CD14-positive monocyte (primary cell): ENCODE data around the gene GFOD1. TPM values are rescaled to one million over a fixed set of nuclear protein-coding genes. Genes with fewer than 3 reads are reported as not detected.

Experiments
- DNase-seq, 3 donors: peaks; one replicate each; pipeline ENCODE4 v3.0.0-alpha.2; 2011 to 2022
- H2AFZ ChIP-seq: 2 replicates; pipeline ENCODE4 v1.6.0; 2012; ENCODE audit warnings: mild to moderate bottlenecking, low read depth, low read length, inconsistent platforms; ENCODE audit not compliant: insufficient read depth, poor library complexity, severe bottlenecking
- H3K27ac ChIP-seq, 2 donors: 1 replicate in 1 of 2; 2 replicates in 1 of 2; pipeline ENCODE4 v1.5.1; 2012 to 2013; ENCODE audit warnings: low read length in 2 of 2, control low read depth in 1 of 2, inconsistent platforms in 1 of 2, low read depth in 1 of 2, mild to moderate bottlenecking in 1 of 2
- H3K27me3 ChIP-seq, 2 donors: one replicate each; pipeline versions ENCODE4 v1.6.0 to v1.6.1; 2011 to 2013; ENCODE audit warnings: low read length in 2 of 2; ENCODE audit not compliant: control insufficient read depth in 2 of 2, insufficient read depth in 2 of 2
- H3K36me3 ChIP-seq, 2 donors: replicated peaks in 1 of 2; 1 replicate in 1 of 2; 2 replicates in 1 of 2; pipeline versions ENCODE4 v1.5.1 to v1.6.1; 2012 to 2013; ENCODE audit warnings: low read length in 2 of 2, control low read depth in 1 of 2, inconsistent platforms in 1 of 2, mild to moderate bottlenecking in 1 of 2; ENCODE audit not compliant: insufficient read depth in 2 of 2, control insufficient read depth in 1 of 2
- H3K4me1 ChIP-seq, 2 donors: 1 replicate in 1 of 2; 2 replicates in 1 of 2; pipeline versions ENCODE4 v1.5.1 to v1.6.1; 2012 to 2013; ENCODE audit warnings: low read length in 2 of 2, control low read depth in 1 of 2, inconsistent platforms in 1 of 2, mild to moderate bottlenecking in 1 of 2, moderate library complexity in 1 of 2; ENCODE audit not compliant: insufficient read depth in 2 of 2, control insufficient read depth in 1 of 2
- H3K4me2 ChIP-seq: replicated peaks from 2 replicates; pipeline ENCODE3; 2012; ENCODE audit warnings: low read length, moderate library complexity, mild to moderate bottlenecking; ENCODE audit not compliant: poor library complexity, severe bottlenecking; ENCODE audit errors: extremely low read depth
- H3K4me3 ChIP-seq, 3 experiments: fragments of 200-600 bp in 1 of 3; sonication (generic) in 1 of 3; replicated peaks in 1 of 3; 1 replicate in 2 of 3; 2 replicates in 1 of 3; pipeline ENCODE4 v1.5.1; 2011 to 2013; ENCODE audit warnings: low read length in 3 of 3, mild to moderate bottlenecking in 3 of 3, control low read depth in 2 of 3, low read depth in 2 of 3, inconsistent platforms in 1 of 3, moderate library complexity in 1 of 3
- H3K79me2 ChIP-seq: 2 replicates; pipeline ENCODE4 v1.6.0; 2012; ENCODE audit warnings: mild to moderate bottlenecking, control low read depth, inconsistent platforms, low read length, moderate library complexity; ENCODE audit not compliant: insufficient read depth
- H3K9ac ChIP-seq: 2 replicates; pipeline ENCODE4 v1.6.0; 2017; ENCODE audit warnings: low read length, mild to moderate bottlenecking; ENCODE audit not compliant: insufficient read depth, poor library complexity, severe bottlenecking
- H3K9me3 ChIP-seq, 2 donors: replicated peaks in 1 of 2; 1 replicate in 1 of 2; 2 replicates in 1 of 2; pipeline versions ENCODE4 v1.5.1 to v1.6.1; 2012 to 2013; ENCODE audit warnings: low read length in 2 of 2, control low read depth in 1 of 2; ENCODE audit not compliant: control insufficient read depth in 1 of 2, insufficient read depth in 1 of 2
- H4K20me1 ChIP-seq: 2 replicates; pipeline ENCODE4 v1.6.0; 2012; ENCODE audit warnings: mild to moderate bottlenecking, low read length, control low read depth, moderate library complexity; ENCODE audit not compliant: insufficient read depth
- H3K27ac Mint-ChIP-seq, 7 donors: one replicate each; pipeline ENCODE4 v1.8.0; 2020; ENCODE audit warnings: mild to moderate bottlenecking in 7 of 7, mixed read lengths in 7 of 7, moderate library complexity in 6 of 7, inconsistent platforms in 2 of 7
- H3K27me3 Mint-ChIP-seq, 3 donors: one replicate each; pipeline ENCODE4 v1.8.0; 2021 to 2022; ENCODE audit warnings: low read depth in 3 of 3, mild to moderate bottlenecking in 3 of 3, mixed read lengths in 3 of 3, moderate library complexity in 3 of 3, inconsistent platforms in 1 of 3
- H3K36me3 Mint-ChIP-seq, 2 donors: one replicate each; pipeline ENCODE4 v1.8.0; 2020; ENCODE audit warnings: mixed read lengths in 2 of 2, inconsistent platforms in 1 of 2, mild to moderate bottlenecking in 1 of 2
- H3K4me1 Mint-ChIP-seq: one replicate; pipeline ENCODE4 v1.8.0; 2020; ENCODE audit warnings: mild to moderate bottlenecking, mixed read lengths
- H3K4me3 Mint-ChIP-seq, 2 donors: one replicate each; pipeline ENCODE4 v1.8.0; 2020; ENCODE audit warnings: mild to moderate bottlenecking in 2 of 2, mixed read lengths in 2 of 2, moderate library complexity in 1 of 2
- H3K9me3 Mint-ChIP-seq, 7 donors: one replicate each; pipeline ENCODE4 v1.8.0; 2020 to 2022; ENCODE audit warnings: mixed read lengths in 7 of 7, mild to moderate bottlenecking in 6 of 7, moderate library complexity in 6 of 7, inconsistent platforms in 2 of 7
- WGBS: methylation state at CpG from one replicate; pipeline ENCODE4 v1.1.5; 2013; ENCODE audit warnings: missing lambda C conversion rate; ENCODE audit not compliant: insufficient coverage; 5-methylcytosine and 5-hydroxymethylcytosine counted together
- intact Hi-C, 2 donors: fragments of 100-400 bp; cut with micrococcal nuclease; formaldehyde crosslinking; loops; one replicate each; pipeline versions ENCODE4 v1.15.0 to v1.15.1; 2023
- polyA plus RNA-seq, 3 donors: library from polyadenylated mRNA; depleted of rRNA in 1 of 3; unstranded in 2 of 3; stranded (reverse) in 1 of 3; fragments of 300-500 nt in 2 of 3; fragments of >200 nt in 1 of 3; fragmentation: Illumina TruSeq in 2 of 3; gene quantifications; 1 replicate in 2 of 3; 2 replicates in 1 of 3; pipeline ENCODE4 v1.2.3, GENCODE V29; 2012 to 2021
- TF ChIP-seq, protein P1 (sequence below): fragments of 200-600 bp; IDR thresholded peaks from one replicate; pipeline ENCODE4 v1.8.0; 2022; ENCODE audit warnings: antibody characterized with exemption, mild to moderate bottlenecking

Gene GFOD1
- polyA plus RNA-seq, 3 donors = 2.4 to 8.7 (median 2.4) TPM

DNA sequence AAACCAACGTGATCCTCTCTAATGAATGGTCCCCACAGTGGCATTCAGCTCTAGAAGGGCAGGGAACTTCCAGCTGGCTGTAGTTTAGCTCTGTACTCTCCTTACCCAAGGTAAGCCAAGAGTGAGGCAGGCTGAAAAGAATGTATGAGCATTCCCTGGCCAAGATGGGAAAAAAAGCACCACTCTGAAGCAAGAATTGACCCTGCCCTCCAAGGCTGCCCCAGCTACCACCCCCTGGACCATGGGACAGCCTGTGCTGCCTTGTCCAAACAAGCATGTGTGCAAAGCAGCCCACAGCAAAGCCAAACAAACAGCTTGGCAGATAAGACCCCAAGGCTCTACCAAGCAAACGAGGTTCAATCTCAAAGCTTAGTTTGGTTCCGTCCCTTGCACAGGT, 73.9 kb downstream of the GFOD1 start:
- Histone ChIP-seq H3K79me2 (peaks cover 12% of the 10 kb centered on the region), H3K36me3 (no peaks in the 10 kb centered on the region), H2AFZ (no peak overlapping the region), H3K27ac (no peak overlapping the region), H3K4me2 (no peak overlapping the region), H3K4me1 (peaks cover 39 to 47% of the 10 kb centered on the region in 2 donors), H3K27me3 (no peaks in the 10 kb centered on the region), H3K9me3 (no peaks in the 10 kb centered on the region), H3K9ac (no peak overlapping the region), H3K4me3 (no peak overlapping the region), H4K20me1 (no peaks in the 10 kb centered on the region)
- Mint-ChIP-seq H3K27ac (peak overlapping the region in 2 of 7 donors; percentile 13 to 81), H3K36me3 (peaks cover 5 to 7% of the 10 kb centered on the region in 2 donors), H3K4me1 (peaks cover 45% of the 10 kb centered on the region), H3K9me3 (peaks cover 2 to 5% (median 4%) of the 10 kb centered on the region in 7 donors), H3K27me3 (peaks cover 0 to 6% (median 2%) of the 10 kb centered on the region in 3 donors), H3K4me3 (no peak overlapping the region)
- WGBS = 100% methylated on average over 2 of the region's 3 CpGs
- intact Hi-C loops = loop anchor here (5.0 to 10.0 kb wide), 3 partner anchors 39 to 301 kb away; partner anchors contain the start of genes GFOD1 (in 1 of the 2) and RANBP9 (in 1 of the 2)
- TF ChIP-seq, protein P1, sequence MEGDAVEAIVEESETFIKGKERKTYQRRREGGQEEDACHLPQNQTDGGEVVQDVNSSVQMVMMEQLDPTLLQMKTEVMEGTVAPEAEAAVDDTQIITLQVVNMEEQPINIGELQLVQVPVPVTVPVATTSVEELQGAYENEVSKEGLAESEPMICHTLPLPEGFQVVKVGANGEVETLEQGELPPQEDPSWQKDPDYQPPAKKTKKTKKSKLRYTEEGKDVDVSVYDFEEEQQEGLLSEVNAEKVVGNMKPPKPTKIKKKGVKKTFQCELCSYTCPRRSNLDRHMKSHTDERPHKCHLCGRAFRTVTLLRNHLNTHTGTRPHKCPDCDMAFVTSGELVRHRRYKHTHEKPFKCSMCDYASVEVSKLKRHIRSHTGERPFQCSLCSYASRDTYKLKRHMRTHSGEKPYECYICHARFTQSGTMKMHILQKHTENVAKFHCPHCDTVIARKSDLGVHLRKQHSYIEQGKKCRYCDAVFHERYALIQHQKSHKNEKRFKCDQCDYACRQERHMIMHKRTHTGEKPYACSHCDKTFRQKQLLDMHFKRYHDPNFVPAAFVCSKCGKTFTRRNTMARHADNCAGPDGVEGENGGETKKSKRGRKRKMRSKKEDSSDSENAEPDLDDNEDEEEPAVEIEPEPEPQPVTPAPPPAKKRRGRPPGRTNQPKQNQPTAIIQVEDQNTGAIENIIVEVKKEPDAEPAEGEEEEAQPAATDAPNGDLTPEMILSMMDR = no peak
- no peak for DNase-seq

DNA sequence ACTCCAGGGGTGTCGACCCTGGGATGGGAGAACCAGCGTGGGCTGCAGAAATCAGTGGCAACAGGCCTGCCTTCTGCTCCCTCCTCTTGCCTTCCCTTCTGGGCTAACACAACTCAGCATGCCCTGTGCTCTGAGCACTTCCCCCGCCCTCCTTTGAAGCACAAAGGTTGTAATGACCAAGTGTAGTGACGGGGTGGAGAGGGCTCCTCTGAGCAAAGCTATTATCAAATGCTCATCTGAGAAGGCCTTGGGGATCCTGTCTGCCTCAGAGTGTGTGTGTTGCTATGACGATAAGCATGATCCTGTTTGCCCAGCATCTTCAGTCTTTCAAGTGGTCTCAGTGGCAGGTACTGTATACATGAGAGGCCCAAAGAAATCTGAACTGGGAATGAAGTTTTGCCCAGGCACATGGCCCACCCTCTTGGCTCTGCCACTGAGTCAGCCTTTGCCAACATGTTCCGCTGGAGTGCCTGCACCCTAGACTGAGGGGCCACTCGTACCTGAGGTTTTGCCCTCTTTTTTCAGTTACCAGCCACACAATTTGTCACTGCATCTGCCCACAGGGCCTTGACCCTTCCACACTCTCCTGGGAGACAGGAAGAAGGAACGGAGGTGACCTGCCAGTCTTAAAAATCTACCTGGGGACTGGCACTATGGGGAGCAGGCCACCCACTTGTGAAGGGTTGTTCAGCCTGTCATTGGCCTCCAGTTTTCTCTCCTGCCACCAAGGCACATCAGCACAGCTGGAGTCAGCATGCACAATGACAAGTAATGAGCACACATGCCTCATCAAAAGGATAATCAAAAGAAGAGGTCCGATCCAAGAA, 74.5 kb downstream of the GFOD1 start:
- peak overlapping the region in 6 of 7 donors; percentile 12 to 92 (median 80) for H3K27ac Mint-ChIP-seq
- no peak overlapping the region for H3K4me3 Mint-ChIP-seq
- TF ChIP-seq, protein P1 = no peak
- H3K9me3 Mint-ChIP-seq = peaks cover 2 to 5% (median 4%) of the 10 kb centered on the region in 7 donors
- H3K9ac ChIP-seq = no peak overlapping the region
- H3K27ac ChIP-seq = peak overlapping the region in 1 of 2 donors; percentile 57
- DNase-seq = peak in 1 of 3 donors; percentile 10
- peaks cover 5 to 7% of the 10 kb centered on the region in 2 donors for H3K36me3 Mint-ChIP-seq
- no peak overlapping the region for H3K4me3 ChIP-seq
- peaks cover 45 to 53% of the 10 kb centered on the region in 2 donors for H3K4me1 ChIP-seq
- no peaks in the 10 kb centered on the region for H3K27me3 ChIP-seq
- H3K79me2 ChIP-seq = peaks cover 12% of the 10 kb centered on the region
- no peaks in the 10 kb centered on the region for H4K20me1 ChIP-seq
- H3K4me2 ChIP-seq = no peak overlapping the region
- no peaks in the 10 kb centered on the region for H3K9me3 ChIP-seq
- peaks cover 0 to 4% (median 2%) of the 10 kb centered on the region in 3 donors for H3K27me3 Mint-ChIP-seq
- peak overlapping the region; percentile 40 for H2AFZ ChIP-seq
- no peaks in the 10 kb centered on the region for H3K36me3 ChIP-seq
- 61% methylated on average over 9 of the region's 9 CpGs for WGBS
- intact Hi-C loops = loop anchor here (5.0 to 10.0 kb wide), 3 partner anchors 39 to 302 kb away; partner anchors contain the start of genes GFOD1 (in 1 of the 2) and RANBP9 (in 1 of the 2)
- peaks cover 51% of the 10 kb centered on the region for H3K4me1 Mint-ChIP-seq
